Breast epithelium (tissue), 3 donors: ENCODE results near the gene ENG.

Source experiments
- CTCF ChIP-seq, 3 donors: fragments of 450-650 bp; IDR thresholded peaks; one replicate each; pipeline ENCODE4 v1.5.1; 2016 to 2017; ENCODE audit warnings: antibody characterized with exemption in 3 of 3, mild to moderate bottlenecking in 3 of 3, moderate library complexity in 3 of 3
- POLR2A ChIP-seq: fragments of 450-650 bp; IDR thresholded peaks from one replicate; pipeline ENCODE4 v1.6.1; 2016; ENCODE audit warnings: antibody characterized with exemption, mild to moderate bottlenecking, moderate library complexity
- POLR2AphosphoS5 ChIP-seq, 3 donors: sonication (generic); formaldehyde crosslinking; IDR thresholded peaks; one replicate each; pipeline ENCODE4 v1.6.1; 2017; ENCODE audit warnings: antibody characterized with exemption in 3 of 3

- TF ChIP-seq POLR2A, result no peak
- TF ChIP-seq CTCF (IDR thresholded peaks at IDR 0.05), result no peak
- no peak for TF ChIP-seq POLR2AphosphoS5 (IDR thresholded peaks at IDR 0.05)
These were observed 65.3 kb downstream of the ENG start for GRCh38 chr9:127789179-127789578.
